ENCODE results near the gene RETREG3.

The RETREG3 gene

GRCh38 chr17:42573095-42573494 is 36.1 kb downstream of the RETREG3 start:
- no peak overlapping the region for H3K27ac ChIP-seq (ENCODE audit: insufficient read depth, low read depth, low read length, poor library complexity, severe bottlenecking)
- peaks cover 49% of the 10 kb centered on the region for H3K36me3 ChIP-seq (ENCODE audit: control insufficient read depth, insufficient read depth, low read length)
- peaks cover 10% of the 10 kb centered on the region for H3K4me1 ChIP-seq (ENCODE audit: control insufficient read depth, insufficient read depth, low read length)
- 95% methylated on average over 4 of the region's 4 CpGs for WGBS, 2 experiments
- no peaks in the 10 kb centered on the region for H3K27me3 ChIP-seq (ENCODE audit: control insufficient read depth, insufficient read depth, low read length, poor library complexity, severe bottlenecking)
- H3K4me3 ChIP-seq (ENCODE audit: insufficient read depth, low read depth, low read length): no peak overlapping the region
- no peaks in the 10 kb centered on the region for H3K9me3 ChIP-seq (ENCODE audit: control insufficient read depth, low read length)

GRCh38 chr17:42571435-42572225 is 37.5 kb downstream of the RETREG3 start:
- peaks cover 9% of the 10 kb centered on the region for H3K4me1 ChIP-seq (ENCODE audit: control insufficient read depth, insufficient read depth, low read length)
- 95 to 97% methylated on average over 10 to 12 of the region's 12 CpGs for WGBS, 2 experiments
- no peaks in the 10 kb centered on the region for H3K9me3 ChIP-seq (ENCODE audit: control insufficient read depth, low read length)
- no peaks in the 10 kb centered on the region for H3K27me3 ChIP-seq (ENCODE audit: control insufficient read depth, insufficient read depth, low read length, poor library complexity, severe bottlenecking)
- peaks cover 49% of the 10 kb centered on the region for H3K36me3 ChIP-seq (ENCODE audit: control insufficient read depth, insufficient read depth, low read length)
- H3K27ac ChIP-seq (ENCODE audit: insufficient read depth, low read depth, low read length, poor library complexity, severe bottlenecking): no peak overlapping the region
- H3K4me3 ChIP-seq (ENCODE audit: insufficient read depth, low read depth, low read length): no peak overlapping the region

- Histone ChIP-seq H3K36me3 (ENCODE audit: control insufficient read depth, insufficient read depth, low read length) (peaks cover 39% of the 10 kb centered on the region), H3K27me3 (ENCODE audit: control insufficient read depth, insufficient read depth, low read length, poor library complexity, severe bottlenecking) (no peaks in the 10 kb centered on the region), H3K4me1 (ENCODE audit: control insufficient read depth, insufficient read depth, low read length) (peaks cover 10% of the 10 kb centered on the region), H3K4me3 (ENCODE audit: insufficient read depth, low read depth, low read length) (no peak overlapping the region), H3K9me3 (ENCODE audit: control insufficient read depth, low read length) (no peaks in the 10 kb centered on the region), H3K27ac (ENCODE audit: insufficient read depth, low read depth, low read length, poor library complexity, severe bottlenecking) (no peak overlapping the region)
- WGBS, 2 experiments: 89% methylated on average over 12 to 14 of the region's 14 CpGs
Observed at GRCh38 chr17:42568341-42569111, 40.6 kb downstream of the RETREG3 start.

GRCh38 chr17:42566883-42567573 is 42.1 kb downstream of the RETREG3 start, which contains the start of gene MLX:
Gene MLX, plus strand, starts transcription at chr17:42567100. Its CDS starts 25 bp downstream, at chr17:42567125.
- Histone ChIP-seq H3K4me3 (ENCODE audit: insufficient read depth, low read depth, low read length) (peak within 1 kb of the TSS; percentile 80), H3K27ac (ENCODE audit: insufficient read depth, low read depth, low read length, poor library complexity, severe bottlenecking) (peak within 1 kb of the TSS; percentile 63), H3K36me3 (ENCODE audit: control insufficient read depth, insufficient read depth, low read length) (peaks cover 24% of the 10 kb centered on the region), H3K9me3 (ENCODE audit: control insufficient read depth, low read length) (no peaks in the 10 kb centered on the region), H3K4me1 (ENCODE audit: control insufficient read depth, insufficient read depth, low read length) (peaks cover 18% of the 10 kb centered on the region), H3K27me3 (ENCODE audit: control insufficient read depth, insufficient read depth, low read length, poor library complexity, severe bottlenecking) (no peaks in the 10 kb centered on the region)
- whole genome bisulfite sequencing, 2 experiments: 0 to 1% methylated on average over 72 of the region's 72 CpGs

- peaks cover 18% of the 10 kb centered on the region for H3K4me1 ChIP-seq (ENCODE audit: control insufficient read depth, insufficient read depth, low read length)
- 67% methylated on average over 28 of the region's 28 CpGs for WGBS, 2 experiments
- peaks cover 19% of the 10 kb centered on the region for H3K36me3 ChIP-seq (ENCODE audit: control insufficient read depth, insufficient read depth, low read length)
- no peaks in the 10 kb centered on the region for H3K9me3 ChIP-seq (ENCODE audit: control insufficient read depth, low read length)
- H3K27ac ChIP-seq (ENCODE audit: insufficient read depth, low read depth, low read length, poor library complexity, severe bottlenecking): peak overlapping the region; percentile 63
- H3K27me3 ChIP-seq (ENCODE audit: control insufficient read depth, insufficient read depth, low read length, poor library complexity, severe bottlenecking): no peaks in the 10 kb centered on the region
- H3K4me3 ChIP-seq (ENCODE audit: insufficient read depth, low read depth, low read length): peak overlapping the region; percentile 80
Observed at GRCh38 chr17:42566215-42566882, 42.8 kb downstream of the RETREG3 start.

GRCh38 chr17:42565523-42566214 is 43.5 kb downstream of the RETREG3 start:
- Histone ChIP-seq H3K4me1 (ENCODE audit: control insufficient read depth, insufficient read depth, low read length) (peaks cover 18% of the 10 kb centered on the region), H3K36me3 (ENCODE audit: control insufficient read depth, insufficient read depth, low read length) (peaks cover 19% of the 10 kb centered on the region), H3K27me3 (ENCODE audit: control insufficient read depth, insufficient read depth, low read length, poor library complexity, severe bottlenecking) (no peaks in the 10 kb centered on the region), H3K4me3 (ENCODE audit: insufficient read depth, low read depth, low read length) (no peak overlapping the region), H3K9me3 (ENCODE audit: control insufficient read depth, low read length) (no peaks in the 10 kb centered on the region), H3K27ac (ENCODE audit: insufficient read depth, low read depth, low read length, poor library complexity, severe bottlenecking) (no peak overlapping the region)
- 90 to 94% methylated on average over 16 of the region's 16 CpGs for WGBS, 2 experiments

GRCh38 chr17:42564815-42565522 is 44.2 kb downstream of the RETREG3 start:
- peaks cover 19% of the 10 kb centered on the region for H3K36me3 ChIP-seq (ENCODE audit: control insufficient read depth, insufficient read depth, low read length)

GRCh38 chr17:42563950-42564349 is 45.2 kb downstream of the RETREG3 start:
- no peaks in the 10 kb centered on the region for H3K27me3 ChIP-seq (ENCODE audit: control insufficient read depth, insufficient read depth, low read length, poor library complexity, severe bottlenecking)
- H3K9me3 ChIP-seq (ENCODE audit: control insufficient read depth, low read length): no peaks in the 10 kb centered on the region
- H3K36me3 ChIP-seq (ENCODE audit: control insufficient read depth, insufficient read depth, low read length): peaks cover 11% of the 10 kb centered on the region
- H3K4me3 ChIP-seq (ENCODE audit: insufficient read depth, low read depth, low read length): no peak overlapping the region
- 86 to 89% methylated on average over 9 of the region's 9 CpGs for WGBS, 2 experiments
- H3K4me1 ChIP-seq (ENCODE audit: control insufficient read depth, insufficient read depth, low read length): peaks cover 18% of the 10 kb centered on the region
- H3K27ac ChIP-seq (ENCODE audit: insufficient read depth, low read depth, low read length, poor library complexity, severe bottlenecking): no peak overlapping the region

More at GRCh38 chr17:42564815-42565522, 44.2 kb downstream of the RETREG3 start:
- H3K4me3 ChIP-seq (ENCODE audit: insufficient read depth, low read depth, low read length): no peak overlapping the region
- no peak overlapping the region for H3K27ac ChIP-seq (ENCODE audit: insufficient read depth, low read depth, low read length, poor library complexity, severe bottlenecking)
- H3K9me3 ChIP-seq (ENCODE audit: control insufficient read depth, low read length): no peaks in the 10 kb centered on the region
- no peaks in the 10 kb centered on the region for H3K27me3 ChIP-seq (ENCODE audit: control insufficient read depth, insufficient read depth, low read length, poor library complexity, severe bottlenecking)
- peaks cover 18% of the 10 kb centered on the region for H3K4me1 ChIP-seq (ENCODE audit: control insufficient read depth, insufficient read depth, low read length)
- WGBS, 2 experiments: 93 to 98% methylated on average over 15 of the region's 15 CpGs

- no peak overlapping the region for H3K4me3 ChIP-seq (ENCODE audit: insufficient read depth, low read depth, low read length)
- no peaks in the 10 kb centered on the region for H3K27me3 ChIP-seq (ENCODE audit: control insufficient read depth, insufficient read depth, low read length, poor library complexity, severe bottlenecking)
- peaks cover 18% of the 10 kb centered on the region for H3K4me1 ChIP-seq (ENCODE audit: control insufficient read depth, insufficient read depth, low read length)
- H3K27ac ChIP-seq (ENCODE audit: insufficient read depth, low read depth, low read length, poor library complexity, severe bottlenecking): no peak overlapping the region
- 93 to 95% methylated on average over 1 of the region's 1 CpG for WGBS, 2 experiments
- H3K9me3 ChIP-seq (ENCODE audit: control insufficient read depth, low read length): no peaks in the 10 kb centered on the region
- H3K36me3 ChIP-seq (ENCODE audit: control insufficient read depth, insufficient read depth, low read length): peaks cover 7% of the 10 kb centered on the region
Observed at GRCh38 chr17:42563543-42563942, 45.6 kb downstream of the RETREG3 start.

Measured in ectodermal cell (in vitro differentiated cells).